ENCODE measurements around the gene KRTAP10-3.

KRTAP10-3 gene

DNA sequence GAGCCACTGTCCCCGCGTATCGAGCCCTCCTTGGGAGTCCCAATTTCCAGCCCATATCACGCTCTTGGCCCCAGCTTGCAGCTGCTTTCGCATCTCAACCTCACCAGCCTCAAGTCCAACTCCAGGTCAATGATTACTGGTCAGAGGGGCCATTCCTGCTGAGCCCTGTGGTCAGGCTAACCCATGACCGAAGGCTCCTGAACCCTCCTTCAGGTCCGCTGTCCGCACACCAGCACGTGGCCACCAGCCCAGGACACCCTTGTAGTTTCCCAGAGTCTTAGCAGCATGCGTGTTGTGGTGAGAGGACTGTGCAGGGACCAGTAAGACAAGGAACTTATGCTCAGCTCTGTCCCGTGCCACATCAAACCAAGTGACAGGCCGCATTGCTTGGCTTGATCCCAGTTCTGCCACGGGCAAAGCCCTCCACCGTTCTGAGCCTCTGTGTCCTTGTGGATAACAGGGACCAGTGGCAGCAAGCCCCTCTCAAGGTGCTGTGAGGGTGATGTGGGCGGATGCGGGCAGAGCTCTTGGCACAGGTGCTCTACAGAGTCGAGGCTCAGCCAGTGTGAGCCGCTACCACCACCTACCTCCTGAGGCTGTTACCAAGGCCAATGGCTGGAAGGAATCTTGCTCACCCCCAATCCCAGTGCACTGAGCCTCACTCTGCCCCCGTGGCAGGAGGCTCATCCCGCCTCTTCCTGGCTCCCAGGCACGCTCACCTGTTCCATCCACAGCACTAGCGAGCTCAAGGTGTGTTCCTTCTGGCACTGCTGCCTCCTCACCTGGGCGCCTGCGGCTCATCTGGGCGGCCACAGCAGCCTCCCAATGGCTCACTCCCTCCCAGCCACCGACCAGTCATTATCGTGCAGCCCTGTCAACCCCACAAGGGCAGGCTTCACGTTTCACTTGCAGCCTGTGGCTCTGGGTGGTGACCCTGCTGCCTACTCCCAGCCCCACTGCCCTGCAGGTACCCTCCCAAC is 39.0 kb downstream of the KRTAP10-3 start:
- no peaks in the 10 kb centered on the region for H3K27me3 Mint-ChIP-seq
- DNase-seq: no peak
- H3K9me3 Mint-ChIP-seq: peaks cover 0 to 5% of the 10 kb centered on the region in 2 donors
- ATAC-seq (replicated peaks): no peak
- no peaks in the 10 kb centered on the region for H3K4me1 Mint-ChIP-seq
- H3K36me3 Mint-ChIP-seq: no peaks in the 10 kb centered on the region
- H3K4me3 Mint-ChIP-seq: no peak overlapping the region
- no peak overlapping the region for H3K27ac Mint-ChIP-seq

DNA sequence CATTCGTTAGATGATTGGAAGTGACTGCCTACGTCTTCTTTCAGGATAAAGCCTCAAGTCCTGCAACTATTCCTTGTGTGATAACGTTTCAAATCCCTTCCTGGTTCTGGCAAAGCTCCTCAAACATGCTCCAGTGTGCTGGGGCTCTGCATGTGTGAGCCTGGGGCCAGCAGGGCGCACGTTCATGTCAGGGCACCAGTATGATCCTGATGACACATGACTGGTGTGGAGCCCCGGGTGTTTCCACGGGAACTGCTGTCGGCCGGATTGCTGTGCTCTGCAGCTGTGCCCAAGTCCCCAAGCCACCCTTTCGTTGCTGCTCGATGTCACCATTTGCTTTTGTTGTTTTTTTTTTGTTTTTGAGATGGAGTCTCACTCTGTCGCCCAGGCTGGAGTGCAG is 39.9 kb downstream of the KRTAP10-3 start:
- no peaks in the 10 kb centered on the region for H3K4me1 Mint-ChIP-seq
- no peak overlapping the region for H3K4me3 Mint-ChIP-seq

DNA sequence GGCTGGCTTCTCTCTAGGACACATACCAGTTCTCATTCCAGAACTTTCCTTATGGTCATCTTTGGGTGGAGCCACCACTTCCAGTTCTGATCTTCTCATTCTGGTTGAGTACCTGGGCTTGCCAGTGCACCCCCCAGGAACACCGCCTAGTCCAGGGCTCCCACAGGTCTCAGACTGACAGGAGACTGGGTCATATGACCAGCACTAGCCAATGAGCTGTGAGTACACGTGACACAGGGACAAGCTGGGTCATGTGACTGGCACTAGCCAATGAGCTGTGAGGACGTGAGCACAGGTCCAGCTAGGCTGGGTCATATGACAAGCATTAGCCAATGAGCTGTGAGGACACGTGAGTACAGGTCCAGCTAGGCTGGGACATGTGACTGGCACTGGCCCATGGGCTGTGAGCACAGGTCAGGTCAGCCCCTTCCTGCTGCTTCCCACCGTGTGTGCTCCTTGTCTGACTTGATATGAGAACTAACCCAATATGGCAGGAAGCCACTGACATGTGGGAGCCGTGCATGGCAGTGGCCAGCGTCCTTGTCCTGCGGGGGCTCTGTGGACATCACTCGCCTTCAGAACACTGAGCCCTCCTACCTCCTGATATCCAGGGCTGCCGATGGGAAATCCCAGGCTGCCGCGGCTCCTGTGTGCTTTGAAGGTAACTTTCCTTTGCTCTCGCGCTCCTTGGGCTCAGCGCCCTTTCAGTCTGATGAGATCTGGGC is 41.3 kb downstream of the KRTAP10-3 start:
- Mint-ChIP-seq H3K9me3 (peaks cover 0 to 5% of the 10 kb centered on the region in 2 donors), H3K27me3 (peaks cover 0 to 3% of the 10 kb centered on the region in 2 donors), H3K4me1 (no peaks in the 10 kb centered on the region), H3K4me3 (no peak overlapping the region), H3K36me3 (no peaks in the 10 kb centered on the region), H3K27ac (no peak overlapping the region)
- ATAC-seq (replicated peaks) (peak; percentile 25 to 50), DNase-seq (no peak)

More for the DNA sequence above, 39.9 kb downstream of the KRTAP10-3 start:
- H3K27ac Mint-ChIP-seq: no peak overlapping the region
- H3K9me3 Mint-ChIP-seq: peaks cover 0 to 5% of the 10 kb centered on the region in 2 donors
- H3K27me3 Mint-ChIP-seq: no peaks in the 10 kb centered on the region
- H3K36me3 Mint-ChIP-seq: no peaks in the 10 kb centered on the region
- DNase-seq (no peak), ATAC-seq (replicated peaks) (no peak)

DNA sequence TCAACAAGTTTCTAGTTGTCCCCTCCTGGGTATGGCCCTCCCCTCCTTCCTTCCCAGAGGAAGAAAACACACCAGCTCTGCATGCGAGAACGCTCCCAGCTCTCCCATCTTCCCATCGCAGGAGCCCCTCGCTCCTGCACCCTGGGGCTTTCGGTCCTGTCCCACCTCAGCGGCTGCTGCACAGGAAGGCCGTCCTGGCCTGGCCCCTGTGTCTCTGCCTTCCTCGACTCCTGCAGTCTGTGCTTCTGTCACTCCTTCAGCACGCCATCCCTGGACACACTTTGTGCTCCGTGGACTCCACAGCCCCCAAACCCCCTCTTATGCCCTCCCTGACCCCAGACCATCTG is 41.8 kb downstream of the KRTAP10-3 start:
- Mint-ChIP-seq H3K36me3 (no peaks in the 10 kb centered on the region), H3K9me3 (peaks cover 0 to 5% of the 10 kb centered on the region in 2 donors), H3K4me3 (no peak overlapping the region), H3K27ac (no peak overlapping the region), H3K4me1 (no peaks in the 10 kb centered on the region), H3K27me3 (peaks cover 0 to 8% of the 10 kb centered on the region in 2 donors)
- no peak for DNase-seq
- ATAC-seq (replicated peaks): no peak

DNA sequence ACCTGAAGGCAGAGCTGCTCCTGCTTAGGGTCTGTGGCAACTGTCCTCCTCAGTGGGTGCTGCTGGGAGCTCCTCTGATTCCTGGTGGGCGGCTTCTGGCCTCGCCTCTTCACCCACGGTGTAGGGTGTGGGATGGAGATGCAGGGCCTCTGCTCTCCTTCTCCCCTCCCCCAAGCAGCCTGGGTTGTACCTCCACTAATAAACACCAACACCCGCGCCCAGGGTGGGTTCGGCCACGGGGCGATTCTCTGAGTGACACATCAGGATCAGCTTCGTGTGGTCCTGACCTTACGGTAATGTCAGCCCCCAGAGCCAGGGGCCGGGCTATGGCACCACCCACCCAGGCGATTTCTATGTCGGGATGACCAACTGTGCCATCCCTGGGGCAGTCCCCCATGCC is 42.3 kb downstream of the KRTAP10-3 start:
- DNase-seq (no peak), ATAC-seq (replicated peaks) (no peak)
- peaks cover 0 to 5% of the 10 kb centered on the region in 2 donors for H3K9me3 Mint-ChIP-seq
- no peak overlapping the region for H3K27ac Mint-ChIP-seq
- H3K27me3 Mint-ChIP-seq: peaks cover 0 to 13% of the 10 kb centered on the region in 2 donors
- no peaks in the 10 kb centered on the region for H3K4me1 Mint-ChIP-seq
- H3K4me3 Mint-ChIP-seq: no peak overlapping the region
- H3K36me3 Mint-ChIP-seq: no peaks in the 10 kb centered on the region

DNA sequence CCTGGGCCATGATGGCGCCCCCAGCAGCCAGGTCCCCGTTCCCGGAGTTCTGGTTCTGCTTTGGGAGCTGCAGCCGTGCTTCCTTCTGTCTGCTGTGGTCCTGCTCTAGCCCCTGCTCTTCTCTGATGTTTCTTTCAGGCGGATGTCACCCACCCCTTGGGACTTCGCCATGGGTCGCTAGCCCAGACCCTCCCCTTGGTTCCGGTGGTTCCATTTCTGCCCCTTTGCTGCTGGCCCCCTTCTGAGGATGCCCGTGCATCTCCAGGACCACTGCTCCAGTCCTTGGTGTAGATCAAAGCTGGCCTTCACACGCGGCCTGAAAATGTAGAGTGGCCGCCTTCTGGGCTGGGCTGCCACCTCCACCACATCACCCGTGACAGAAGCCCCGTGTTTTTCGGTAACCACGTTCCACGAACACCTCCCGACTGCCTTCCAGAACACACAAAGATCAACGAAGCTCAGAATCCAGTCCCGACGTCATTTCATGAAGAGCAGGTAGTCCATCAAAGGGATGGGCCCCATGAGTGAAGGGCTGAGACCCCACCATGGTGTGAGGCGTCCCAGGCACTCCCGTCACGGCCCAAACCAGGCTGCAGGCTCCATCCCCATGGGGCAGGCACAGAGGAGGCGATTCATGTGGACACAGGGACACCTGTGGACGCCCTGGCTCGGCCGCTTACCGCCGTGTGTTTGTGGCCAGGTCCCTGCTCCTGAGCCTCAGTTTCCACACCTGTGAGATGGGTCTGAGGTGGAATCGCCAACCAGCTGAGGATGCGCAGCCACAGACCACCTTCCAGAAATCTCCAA is 43.0 kb downstream of the KRTAP10-3 start:
- Mint-ChIP-seq H3K27ac (no peak overlapping the region), H3K4me3 (no peak overlapping the region), H3K9me3 (peaks cover 0 to 5% of the 10 kb centered on the region in 2 donors), H3K36me3 (no peaks in the 10 kb centered on the region), H3K27me3 (peaks cover 0 to 13% of the 10 kb centered on the region in 2 donors), H3K4me1 (peaks cover under 1% of the 10 kb centered on the region in 2 donors)
- ATAC-seq (replicated peaks): no peak
- no peak for DNase-seq

DNA sequence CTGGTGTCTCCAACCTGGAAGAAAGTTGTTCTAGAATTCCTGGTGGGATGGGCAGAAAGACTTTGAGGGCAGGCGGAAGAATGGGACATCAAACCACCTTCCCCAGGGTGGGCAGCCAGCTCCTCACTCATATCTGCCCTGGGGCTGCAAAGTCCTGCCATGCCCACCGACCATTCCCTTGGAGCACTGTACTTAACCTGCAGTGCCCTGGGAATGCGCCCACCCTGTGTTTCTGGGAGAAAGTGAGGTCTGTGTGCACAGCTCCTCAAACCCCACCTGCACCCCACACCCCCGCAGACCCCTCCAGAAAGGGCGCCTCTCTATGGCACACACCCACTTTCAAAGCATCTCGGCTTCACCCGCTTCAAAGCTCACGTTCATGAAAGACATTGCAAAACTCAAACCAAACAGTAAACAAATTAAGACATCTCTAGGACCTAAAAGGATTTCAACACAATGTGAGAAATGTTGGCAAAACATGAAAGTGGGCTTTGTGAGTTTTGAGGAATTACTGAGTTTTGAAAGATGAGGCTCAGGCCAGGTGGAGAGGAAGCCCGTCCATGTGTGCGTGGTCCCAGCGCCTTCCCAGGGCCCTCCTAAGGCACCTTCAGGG is 43.7 kb downstream of the KRTAP10-3 start:
- ATAC-seq (replicated peaks): no peak
- Mint-ChIP-seq H3K36me3 (no peaks in the 10 kb centered on the region), H3K4me1 (peaks cover 3 to 8% of the 10 kb centered on the region in 2 donors), H3K4me3 (no peak overlapping the region), H3K27ac (no peak overlapping the region), H3K9me3 (peaks cover 0 to 5% of the 10 kb centered on the region in 2 donors), H3K27me3 (peaks cover 0 to 15% of the 10 kb centered on the region in 2 donors)
- no peak for DNase-seq

DNA sequence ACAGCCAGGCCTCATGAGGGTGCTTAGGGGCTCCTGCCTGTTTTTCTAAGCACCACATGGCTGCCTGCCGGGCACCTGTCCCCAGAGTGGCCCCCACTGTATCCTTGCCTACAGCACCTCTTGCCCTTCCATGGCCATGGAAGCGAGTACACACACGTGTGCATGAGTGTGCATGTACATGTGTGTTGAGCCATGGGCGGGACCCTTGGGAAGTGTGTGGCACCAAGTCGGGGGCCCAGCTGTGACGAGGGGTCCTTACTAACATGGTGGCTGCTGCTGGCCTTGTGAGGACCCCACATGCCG is 44.4 kb downstream of the KRTAP10-3 start:
- peaks cover 0 to 5% of the 10 kb centered on the region in 2 donors for H3K9me3 Mint-ChIP-seq
- ATAC-seq (replicated peaks): no peak
- no peak overlapping the region for H3K27ac Mint-ChIP-seq
- no peak for DNase-seq
- H3K27me3 Mint-ChIP-seq: peaks cover 0 to 21% of the 10 kb centered on the region in 2 donors
- no peak overlapping the region for H3K4me3 Mint-ChIP-seq
- peaks cover 6 to 10% of the 10 kb centered on the region in 2 donors for H3K4me1 Mint-ChIP-seq
- H3K36me3 Mint-ChIP-seq: no peaks in the 10 kb centered on the region

DNA sequence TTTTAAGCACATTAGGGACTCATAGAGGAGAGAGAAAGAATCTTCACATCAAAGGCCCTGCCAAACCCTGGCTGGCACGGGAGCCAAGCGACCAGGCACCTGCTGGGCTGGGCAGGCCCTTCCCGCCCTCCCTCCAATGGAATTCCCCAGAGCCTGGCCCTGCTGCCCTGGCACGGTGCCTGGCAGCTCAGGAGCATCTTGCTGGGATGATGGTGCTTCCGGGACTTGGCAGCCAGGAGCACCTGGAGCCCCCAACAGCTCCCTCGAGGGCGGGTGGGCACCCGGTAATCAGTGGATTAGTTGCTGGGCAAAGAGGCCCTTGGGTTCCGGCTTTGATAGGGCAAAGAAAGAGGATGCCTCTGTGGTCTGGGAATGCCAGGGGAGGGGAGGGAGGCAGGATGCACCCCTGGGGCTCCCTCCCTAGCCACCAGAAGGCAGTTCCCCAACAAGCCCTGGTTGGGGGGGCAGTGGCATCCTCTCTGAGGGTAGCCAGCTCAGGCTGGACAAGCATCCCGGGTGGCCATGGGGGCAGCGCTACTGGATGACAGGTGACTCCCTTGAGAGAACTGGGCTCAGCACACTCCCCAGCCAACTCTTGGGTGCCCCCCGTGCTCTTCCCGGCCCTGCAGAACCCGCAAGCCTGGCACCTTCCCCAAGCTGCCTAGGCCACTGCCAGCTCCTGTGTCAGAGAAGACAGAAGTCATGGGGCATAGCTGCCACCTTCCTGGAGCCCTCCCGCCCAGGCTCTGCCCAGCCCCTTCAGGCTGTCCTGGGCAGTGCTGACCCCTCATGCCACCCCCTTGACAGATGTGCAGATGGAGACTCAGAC is 45.0 kb downstream of the KRTAP10-3 start:
- ATAC-seq (replicated peaks): no peak
- DNase-seq: no peak
- Mint-ChIP-seq H3K36me3 (no peaks in the 10 kb centered on the region), H3K4me1 (peaks cover 6 to 10% of the 10 kb centered on the region in 2 donors), H3K4me3 (no peak overlapping the region), H3K27ac (no peak overlapping the region), H3K27me3 (peaks cover 0 to 21% of the 10 kb centered on the region in 2 donors), H3K9me3 (peaks cover 0 to 5% of the 10 kb centered on the region in 2 donors)

DNA sequence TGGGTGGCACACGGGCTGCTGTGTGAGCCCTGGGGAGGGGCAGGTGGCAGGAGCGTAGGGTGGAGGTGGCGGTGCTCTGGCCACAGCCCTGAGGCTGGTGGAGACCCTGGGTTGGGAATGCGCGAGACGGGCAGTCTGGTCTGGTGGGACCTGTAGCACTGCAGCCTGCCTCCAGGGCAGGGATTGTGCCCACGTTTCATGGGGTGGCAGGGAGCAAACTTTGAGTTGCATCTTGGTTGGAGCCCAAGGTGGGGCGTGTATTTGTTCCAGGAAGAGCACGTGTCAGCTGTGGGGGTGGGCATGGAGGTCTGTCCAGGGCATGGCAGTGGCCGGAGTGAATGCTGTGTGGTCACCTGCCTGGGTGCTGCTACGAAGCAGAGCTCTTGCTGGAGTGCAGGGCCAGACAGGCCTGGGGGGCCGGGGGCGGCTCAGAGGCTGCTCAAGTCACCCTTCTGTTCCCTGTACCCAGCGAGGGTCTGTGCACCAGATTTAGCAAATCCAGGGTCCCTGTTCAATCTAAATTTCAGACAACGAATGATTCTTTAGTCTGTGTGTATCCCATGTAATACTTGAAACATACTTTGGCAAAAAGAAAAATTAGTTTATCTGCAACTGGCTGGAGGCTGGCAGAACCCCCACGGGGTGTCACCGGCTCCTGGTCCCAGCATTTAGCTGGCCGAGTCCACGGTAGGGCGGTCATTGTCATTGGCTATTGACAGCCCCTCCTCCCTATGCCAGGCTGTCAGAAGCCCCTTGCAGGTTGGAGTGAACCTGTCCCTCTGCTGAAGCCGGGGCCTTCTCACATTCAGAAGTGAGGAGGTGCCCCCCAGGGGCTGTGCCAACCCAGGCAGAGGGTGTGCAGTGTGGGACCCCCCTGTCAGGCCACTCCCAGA is 45.9 kb downstream of the KRTAP10-3 start:
- peaks cover 0 to 2% of the 10 kb centered on the region in 2 donors for H3K9me3 Mint-ChIP-seq
- DNase-seq (no peak), ATAC-seq (replicated peaks) (no peak)
- peaks cover 0 to 21% of the 10 kb centered on the region in 2 donors for H3K27me3 Mint-ChIP-seq
- H3K27ac Mint-ChIP-seq: no peak overlapping the region
- H3K36me3 Mint-ChIP-seq: no peaks in the 10 kb centered on the region
- no peak overlapping the region for H3K4me3 Mint-ChIP-seq
- peaks cover 6 to 10% of the 10 kb centered on the region in 2 donors for H3K4me1 Mint-ChIP-seq

DNA sequence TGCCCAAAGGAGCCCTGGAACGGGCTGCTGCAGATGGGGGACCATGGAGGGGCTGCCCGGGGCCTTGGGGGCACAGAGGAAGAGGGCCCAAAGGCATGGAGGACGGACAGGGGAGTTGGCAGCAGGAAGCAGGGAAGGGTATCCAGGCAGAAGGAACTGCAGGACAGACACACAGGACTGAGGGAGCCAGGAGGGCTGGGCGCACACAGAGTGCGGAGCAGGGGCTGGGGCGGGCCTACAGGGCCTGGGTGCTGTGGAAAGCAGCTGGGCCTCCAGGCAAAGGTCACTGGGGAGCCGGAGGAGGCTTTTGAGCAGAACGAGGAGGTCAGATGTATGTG is 46.7 kb downstream of the KRTAP10-3 start:
- Mint-ChIP-seq H3K27me3 (peaks cover 0 to 21% of the 10 kb centered on the region in 2 donors), H3K4me3 (no peak overlapping the region), H3K9me3 (no peaks in the 10 kb centered on the region), H3K27ac (no peak overlapping the region), H3K4me1 (peaks cover 6 to 10% of the 10 kb centered on the region in 2 donors), H3K36me3 (no peaks in the 10 kb centered on the region)
- no peak for ATAC-seq (replicated peaks)
- no peak for DNase-seq

DNA sequence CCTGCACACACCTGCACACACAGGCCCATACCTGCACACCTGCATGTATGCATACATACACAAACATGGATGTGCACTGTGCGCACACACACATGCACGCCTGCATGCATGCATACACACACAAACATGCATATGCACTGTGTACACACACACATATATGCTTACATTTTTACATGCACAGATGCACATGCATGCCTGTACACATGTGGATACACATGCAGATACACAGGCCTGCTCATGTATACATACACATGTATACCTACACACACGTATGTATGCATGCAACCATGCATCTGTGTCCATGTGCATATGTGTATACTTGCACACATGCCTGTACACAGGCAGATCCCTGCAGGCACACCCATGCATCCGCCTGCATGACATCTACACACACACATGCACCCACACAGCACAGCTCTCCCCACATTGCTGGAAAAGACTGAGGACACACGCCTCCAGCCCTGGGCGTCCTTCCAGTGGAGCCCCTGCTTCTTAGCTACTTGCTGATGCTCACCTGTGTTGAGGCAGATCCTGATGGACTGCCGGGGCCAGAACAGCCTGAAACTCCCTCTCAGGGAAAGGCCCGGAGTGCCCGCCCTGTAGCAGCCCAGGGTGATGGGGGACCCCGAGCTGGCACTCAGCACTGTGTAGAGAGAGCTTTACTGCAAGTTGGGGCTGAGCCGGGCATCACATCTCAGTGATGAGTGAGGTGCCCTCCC is 47.2 kb downstream of the KRTAP10-3 start:
- no peak overlapping the region for H3K4me3 Mint-ChIP-seq
- H3K27ac Mint-ChIP-seq: no peak overlapping the region
- DNase-seq: no peak

More for the DNA sequence above, 47.2 kb downstream of the KRTAP10-3 start:
- H3K36me3 Mint-ChIP-seq: no peaks in the 10 kb centered on the region
- peaks cover 0 to 21% of the 10 kb centered on the region in 2 donors for H3K27me3 Mint-ChIP-seq
- ATAC-seq (replicated peaks): no peak
- no peaks in the 10 kb centered on the region for H3K9me3 Mint-ChIP-seq
- peaks cover 6 to 10% of the 10 kb centered on the region in 2 donors for H3K4me1 Mint-ChIP-seq

All from stimulated activated naive B cell treated with anti-CD40 and anti-IgM and Interleukin-4, amounts not matched to agents 10 μg/mL and 1 μg/mL and 100 μg/mL, for 72 hours (primary cell).